ENCODE data around the gene PFDN6.
A peak's percentile ranks its signal among the peaks of the same experiment; 100 is the strongest.

The PFDN6 gene

GRCh38 chr6:33248932-33249731, 40.3 kb upstream of the PFDN6 start:
- ATAC-seq = peak; percentile 93
- no peak for TF ChIP-seq TCF4 (CRISPR knock-in tag; IDR thresholded peaks at IDR 0.05; ENCODE audit: borderline replicate concordance)
- no peak for TF ChIP-seq ZC3H10 (CRISPR knock-in tag; IDR thresholded peaks at IDR 0.05)
- TF ChIP-seq ZFP3 (CRISPR knock-in tag; IDR thresholded peaks at IDR 0.05) = no peak
- TF ChIP-seq OSR1 (CRISPR knock-in tag; IDR thresholded peaks at IDR 0.05) = no peak
- 0 out of 2 replicates have a peak, but pooled peaks have one; percentile 12 for TF ChIP-seq TSHZ2 (CRISPR knock-in tag; IDR thresholded peaks at IDR 0.05)
- TF ChIP-seq CREB5 (CRISPR knock-in tag; IDR thresholded peaks at IDR 0.05; ENCODE audit: low read depth) = no peak
- TF ChIP-seq PPARA (CRISPR knock-in tag; IDR thresholded peaks at IDR 0.05; ENCODE audit: borderline replicate concordance) = no peak
- TF ChIP-seq RARB (CRISPR knock-in tag; IDR thresholded peaks at IDR 0.05) = no peak

GRCh38 chr6:33249732-33250630, 39.4 kb upstream of the PFDN6 start:
- peak; percentile 1 for ATAC-seq
- no peak for TF ChIP-seq CREB5 (CRISPR knock-in tag; IDR thresholded peaks at IDR 0.05; ENCODE audit: low read depth)
- no peak for TF ChIP-seq GLIS3 (CRISPR knock-in tag; IDR thresholded peaks at IDR 0.05)
- 0 out of 2 replicates have a peak, but pooled peaks have one; percentile 1 for TF ChIP-seq TSHZ2 (CRISPR knock-in tag; IDR thresholded peaks at IDR 0.05)
- TF ChIP-seq TCF4 (CRISPR knock-in tag; IDR thresholded peaks at IDR 0.05; ENCODE audit: borderline replicate concordance) = no peak
- TF ChIP-seq OSR1 (CRISPR knock-in tag; IDR thresholded peaks at IDR 0.05) = no peak
- no peak for TF ChIP-seq ZFP30 (CRISPR knock-in tag; IDR thresholded peaks at IDR 0.05)
- TF ChIP-seq ISL1 (CRISPR knock-in tag; IDR thresholded peaks at IDR 0.05) = no peak
- no peak for TF ChIP-seq ZNF8 (CRISPR knock-in tag; IDR thresholded peaks at IDR 0.05)
- no peak for TF ChIP-seq PPARA (CRISPR knock-in tag; IDR thresholded peaks at IDR 0.05; ENCODE audit: borderline replicate concordance)

GRCh38 chr6:33250731-33251130, 38.7 kb upstream of the PFDN6 start:
- TF ChIP-seq ZNF70 (CRISPR knock-in tag; IDR thresholded peaks at IDR 0.05) (no peak), ZNF8 (CRISPR knock-in tag; IDR thresholded peaks at IDR 0.05) (no peak), CSRNP3 (CRISPR knock-in tag; IDR thresholded peaks at IDR 0.05) (no peak), PPARA (CRISPR knock-in tag; IDR thresholded peaks at IDR 0.05; ENCODE audit: borderline replicate concordance) (no peak), ESRRG (CRISPR knock-in tag; IDR thresholded peaks at IDR 0.05) (no peak), TSHZ2 (CRISPR knock-in tag; IDR thresholded peaks at IDR 0.05) (no peak), CREB5 (CRISPR knock-in tag; IDR thresholded peaks at IDR 0.05; ENCODE audit: low read depth) (no peak), ARNTL (CRISPR knock-in tag; IDR thresholded peaks at IDR 0.05; ENCODE audit: borderline replicate concordance, low read depth) (no peak), SNAI2 (CRISPR knock-in tag; IDR thresholded peaks at IDR 0.05) (no peak)
- ATAC-seq = no peak
